T-cell (primary cell): ENCODE measurements around the gene PCDHA4. TPM values are rescaled to one million over a fixed set of nuclear protein-coding genes. Genes with fewer than 3 reads are reported as not detected.

Experiments
- ATAC-seq, 4 experiments: fragments of 200-7000 bp in 3 of 4; fragments of 150-1000 bp in 1 of 4; cut with Tn5 transposase; replicated peaks in 1 of 4; 1 replicate in 3 of 4; 2 replicates in 1 of 4; pipeline ENCODE4 v1.10.0; 2021; ENCODE audit warnings: moderate library complexity in 3 of 4, mild to moderate bottlenecking in 2 of 4, moderate number of reproducible peaks in 1 of 4
- CTCF ChIA-PET, 2 donors: fragments of 300-600 bp; sonication (Branson Sonifier 250); formaldehyde crosslinking; loops; one replicate each; lab custom pipeline; 2022; ENCODE audit warnings: antibody characterized with exemption in 2 of 2; lab: Charles Lee
- POLR2A ChIA-PET, 2 donors: fragments of 300-600 bp; sonication (Branson Sonifier 250); formaldehyde crosslinking; loops; one replicate each; lab custom pipeline; 2022; ENCODE audit warnings: antibody characterized with exemption in 2 of 2; lab: Charles Lee
- DNase-seq, 35 experiments: peaks; one replicate each; pipeline versions ENCODE4 v3.0.0 to v3.0.0-alpha.2; 2013 to 2023
- H3K27ac ChIP-seq: one replicate; pipeline ENCODE4 v1.5.1; 2013; ENCODE audit warnings: low read length
- H3K27me3 ChIP-seq, 2 experiments: replicated peaks in 1 of 2; 1 replicate in 1 of 2; 2 replicates in 1 of 2; pipeline versions ENCODE4 v1.6.1 to v1.7.0; 2013; ENCODE audit warnings: low read length in 1 of 2, mixed read lengths in 1 of 2; ENCODE audit not compliant: control insufficient read depth in 2 of 2, insufficient read depth in 2 of 2; ENCODE audit errors: extremely low read depth in 1 of 2
- H3K36me3 ChIP-seq, 2 donors: 1 replicate in 1 of 2; 2 replicates in 1 of 2; pipeline versions ENCODE4 v1.6.1 to v1.7.0; 2013; ENCODE audit warnings: low read length in 1 of 2; ENCODE audit not compliant: control insufficient read depth in 2 of 2, insufficient read depth in 1 of 2; ENCODE audit errors: extremely low read depth in 1 of 2
- H3K4me1 ChIP-seq, 2 experiments: 1 replicate in 1 of 2; 2 replicates in 1 of 2; pipeline versions ENCODE4 v1.6.1 to v1.7.0; 2013; ENCODE audit warnings: low read length in 2 of 2, mixed read lengths in 1 of 2; ENCODE audit not compliant: insufficient read depth in 2 of 2, control insufficient read depth in 1 of 2; ENCODE audit errors: extremely low read depth in 1 of 2
- H3K4me3 ChIP-seq, 2 donors: 1 replicate in 1 of 2; 2 replicates in 1 of 2; pipeline versions ENCODE4 v1.5.1 to v1.7.0; 2013; ENCODE audit warnings: mild to moderate bottlenecking in 2 of 2, low read length in 1 of 2, moderate library complexity in 1 of 2; ENCODE audit not compliant: control insufficient read depth in 1 of 2; ENCODE audit errors: extremely low read depth in 1 of 2
- H3K9me3 ChIP-seq: 2 replicates; pipeline ENCODE4 v1.7.0; 2013
- H3K27ac Mint-ChIP-seq, 2 donors: one replicate each; pipeline ENCODE4 v1.8.0; 2020 to 2021; ENCODE audit warnings: mild to moderate bottlenecking in 2 of 2, mixed read lengths in 2 of 2
- H3K27me3 Mint-ChIP-seq, 2 donors: one replicate each; pipeline ENCODE4 v1.8.0; 2021 to 2022; ENCODE audit warnings: mixed read lengths in 2 of 2
- H3K36me3 Mint-ChIP-seq: one replicate; pipeline ENCODE4 v1.8.0; 2021; ENCODE audit warnings: mixed read lengths
- H3K4me1 Mint-ChIP-seq, 3 donors: one replicate each; pipeline ENCODE4 v1.8.0; 2020 to 2022; ENCODE audit warnings: mixed read lengths in 3 of 3, mild to moderate bottlenecking in 1 of 3
- H3K4me3 Mint-ChIP-seq, 3 donors: one replicate each; pipeline ENCODE4 v1.8.0; 2020 to 2022; ENCODE audit warnings: mild to moderate bottlenecking in 3 of 3, mixed read lengths in 3 of 3, moderate library complexity in 3 of 3
- H3K9me3 Mint-ChIP-seq, 3 donors: one replicate each; pipeline ENCODE4 v1.8.0; 2020 to 2022; ENCODE audit warnings: mixed read lengths in 3 of 3
- WGBS: methylation state at CpG from one replicate; pipeline ENCODE4 v1.1.5; 2013; ENCODE audit warnings: missing lambda C conversion rate; ENCODE audit not compliant: insufficient coverage; 5-methylcytosine and 5-hydroxymethylcytosine counted together
- total RNA-seq, 35 experiments: library from RNA in 6 of 35; stranded (reverse) in 6 of 35; fragments of 120-200 nt in 1 of 35; gene quantifications; one replicate each; pipeline versions ENCODE4 v1.2.1 to v1.2.4 and lab custom pipeline; 2013 to 2026

The PCDHA4 gene
- total RNA-seq, 5 donors from 2014 or later (not counting 1 experiment from before 2014, with no cell fraction given): not detected

- no peak for ATAC-seq
- H3K36me3 ChIP-seq: no peaks in the 10 kb centered on the region
- H3K4me3 Mint-ChIP-seq: no peak within 1 kb of the TSS
- no peaks in the 10 kb centered on the region for H3K4me1 Mint-ChIP-seq
- no peak within 1 kb of the TSS for H3K27ac ChIP-seq
- H3K9me3 ChIP-seq: peaks cover 2% of the 10 kb centered on the region
- H3K9me3 Mint-ChIP-seq: peaks cover 4 to 19% (median 8%) of the 10 kb centered on the region in 3 donors
- no peak within 1 kb of the TSS for H3K4me3 ChIP-seq
- peaks cover 3 to 14% of the 10 kb centered on the region in 2 experiments for H3K27me3 ChIP-seq
- H3K36me3 Mint-ChIP-seq: no peaks in the 10 kb centered on the region
- peaks cover 6 to 23% of the 10 kb centered on the region in 2 donors for H3K27me3 Mint-ChIP-seq
- 33% methylated on average over 24 of the region's 44 CpGs for WGBS
- ChIA-PET CTCF (no interaction called here), POLR2A (no interaction called here)
- H3K27ac Mint-ChIP-seq: no peak within 1 kb of the TSS
- no peaks in the 10 kb centered on the region for H3K4me1 ChIP-seq
- no peak for DNase-seq
Measured at GRCh38 chr5:140855772-140856674, 49.2 kb downstream of the PCDHA4 start, which contains the start of gene PCDHA10. PCDHA10 (plus strand) TSS chr5:140855897; CDS start chr5:140856049, 152 bp downstream.

DNA sequence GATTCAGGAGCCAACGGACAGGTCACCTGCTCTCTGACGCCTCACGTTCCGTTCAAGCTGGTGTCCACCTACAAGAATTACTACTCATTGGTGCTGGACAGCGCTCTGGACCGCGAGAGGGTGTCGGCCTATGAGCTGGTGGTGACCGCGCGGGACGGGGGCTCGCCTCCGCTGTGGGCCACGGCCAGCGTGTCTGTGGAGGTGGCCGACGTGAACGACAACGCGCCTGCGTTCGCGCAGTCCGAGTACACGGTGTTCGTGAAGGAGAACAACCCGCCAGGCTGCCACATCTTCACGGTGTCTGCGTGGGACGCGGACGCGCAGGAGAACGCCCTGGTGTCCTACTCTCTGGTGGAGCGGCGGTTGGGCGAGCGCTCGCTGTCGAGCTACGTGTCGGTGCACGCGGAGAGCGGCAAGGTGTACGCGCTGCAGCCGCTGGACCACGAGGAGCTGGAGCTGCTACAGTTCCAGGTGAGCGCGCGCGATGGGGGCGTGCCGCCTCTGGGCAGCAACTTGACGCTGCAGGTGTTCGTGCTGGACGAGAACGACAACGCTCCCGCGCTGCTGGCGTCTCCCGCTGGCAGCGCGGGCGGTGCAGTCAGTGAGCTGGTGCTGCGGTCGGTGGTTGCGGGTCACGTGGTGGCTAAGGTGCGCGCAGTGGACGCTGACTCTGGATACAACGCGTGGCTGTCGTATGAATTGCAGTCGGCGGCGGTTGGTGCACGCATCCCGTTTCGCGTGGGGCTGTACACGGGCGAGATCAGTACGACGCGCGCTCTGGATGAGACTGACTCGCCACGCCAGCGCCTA, 50.5 kb downstream of the PCDHA4 start:
- 68% methylated on average over 94 of the region's 94 CpGs for WGBS
- peaks cover 5 to 19% of the 10 kb centered on the region in 2 experiments for H3K27me3 ChIP-seq
- H3K4me3 ChIP-seq: no peak overlapping the region
- H3K36me3 ChIP-seq: no peaks in the 10 kb centered on the region
- DNase-seq (no peak), ATAC-seq (no peak)
- H3K36me3 Mint-ChIP-seq: no peaks in the 10 kb centered on the region
- H3K27me3 Mint-ChIP-seq: peaks cover 8 to 30% of the 10 kb centered on the region in 2 donors
- no peak overlapping the region for H3K27ac ChIP-seq
- no peak overlapping the region for H3K27ac Mint-ChIP-seq
- ChIA-PET POLR2A (no interaction called here), CTCF (no interaction called here)
- no peaks in the 10 kb centered on the region for H3K4me1 Mint-ChIP-seq
- no peaks in the 10 kb centered on the region for H3K4me1 ChIP-seq
- H3K4me3 Mint-ChIP-seq: no peak overlapping the region
- peaks cover 2% of the 10 kb centered on the region for H3K9me3 ChIP-seq
- peaks cover 8 to 19% (median 11%) of the 10 kb centered on the region in 3 donors for H3K9me3 Mint-ChIP-seq

DNA sequence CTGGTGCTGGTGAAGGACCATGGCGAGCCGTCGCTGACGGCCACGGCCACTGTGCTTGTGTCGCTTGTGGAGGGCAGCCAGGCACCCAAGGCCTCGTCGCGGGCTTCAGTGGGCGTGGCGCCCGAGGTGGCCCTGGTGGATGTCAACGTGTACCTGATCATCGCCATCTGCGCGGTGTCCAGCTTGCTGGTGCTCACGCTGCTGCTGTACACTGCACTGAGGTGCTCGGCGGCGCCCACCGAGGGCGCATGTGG, 51.0 kb downstream of the PCDHA4 start:
- H3K4me1 Mint-ChIP-seq: no peaks in the 10 kb centered on the region
- POLR2A ChIA-PET: no interaction called here
- H3K27ac ChIP-seq: no peak overlapping the region
- H3K27me3 ChIP-seq: peaks cover 5 to 22% of the 10 kb centered on the region in 2 experiments
- H3K4me3 ChIP-seq: no peak overlapping the region
- H3K9me3 Mint-ChIP-seq: peaks cover 8 to 16% (median 11%) of the 10 kb centered on the region in 3 donors
- H3K36me3 Mint-ChIP-seq: no peaks in the 10 kb centered on the region
- no peak overlapping the region for H3K27ac Mint-ChIP-seq
- no peak for DNase-seq
- peaks cover 8 to 30% of the 10 kb centered on the region in 2 donors for H3K27me3 Mint-ChIP-seq
- peaks cover 2% of the 10 kb centered on the region for H3K9me3 ChIP-seq
- H3K36me3 ChIP-seq: no peaks in the 10 kb centered on the region
- H3K4me3 Mint-ChIP-seq: no peak overlapping the region
- no peak for ATAC-seq
- WGBS: 65% methylated on average over 22 of the region's 22 CpGs
- CTCF ChIA-PET: no interaction called here
- H3K4me1 ChIP-seq: no peaks in the 10 kb centered on the region

GRCh38 chr5:140862441-140863295, 55.8 kb downstream of the PCDHA4 start:
- ChIA-PET POLR2A (interaction anchor here in 1 of 2 donors (0.6 kb wide), 1 partner anchor 449 kb away, joined by 3 read pairs; no protein-coding TSS in a partner anchor), CTCF (no interaction called here)
- Mint-ChIP-seq H3K27me3 (peaks cover 20 to 30% of the 10 kb centered on the region in 2 donors), H3K4me3 (no peak overlapping the region), H3K9me3 (peaks cover 2 to 16% (median 11%) of the 10 kb centered on the region in 3 donors), H3K27ac (no peak overlapping the region), H3K4me1 (no peaks in the 10 kb centered on the region), H3K36me3 (no peaks in the 10 kb centered on the region)
- ATAC-seq (no peak), DNase-seq (no peak)
- H3K4me1 ChIP-seq: no peaks in the 10 kb centered on the region
- WGBS: 55% methylated on average over 76 of the region's 76 CpGs
- H3K9me3 ChIP-seq: no peaks in the 10 kb centered on the region
- H3K27ac ChIP-seq: no peak overlapping the region
- H3K4me3 ChIP-seq: no peak overlapping the region
- H3K36me3 ChIP-seq: no peaks in the 10 kb centered on the region
- H3K27me3 ChIP-seq: peaks cover 2 to 15% of the 10 kb centered on the region in 2 experiments

Other genes with a start within 250 kb of the PCDHA4 start
- gene SRA1, start 249.6 kb upstream of the PCDHA4 start, total RNA-seq: 10 to 100 TPM; 26.8 to 30.5 (median 28.4) TPM
- 10 to 100 TPM; 53.9 to 70.5 (median 64.1) TPM for gene APBB3, start 242.5 kb upstream of the PCDHA4 start, total RNA-seq
- gene SLC35A4, start 242.2 kb upstream of the PCDHA4 start, total RNA-seq: 10 to 100 TPM; 47.7 to 75.2 (median 72.4) TPM
- 1 to 10 TPM in 4 of 5 donors, under 1 TPM in 1; 0.70 to 1.8 (median 1.3) TPM for gene CD14, start 173.9 kb upstream of the PCDHA4 start, total RNA-seq
- gene TMCO6, start 167.6 kb upstream of the PCDHA4 start, total RNA-seq: 10 to 100 TPM; 24.9 to 56.8 (median 52.2) TPM
- 10 to 100 TPM; 36.6 to 48.8 (median 45.4) TPM for gene NDUFA2, start 159.4 kb upstream of the PCDHA4 start, total RNA-seq
- 100 to 1,000 TPM; 139 to 166 (median 152) TPM for gene IK, start 159.2 kb upstream of the PCDHA4 start, total RNA-seq
- 10 to 100 TPM; 36.6 to 50.9 (median 42.9) TPM for gene WDR55, start 142.2 kb upstream of the PCDHA4 start, total RNA-seq
- gene DND1, start 133.5 kb upstream of the PCDHA4 start, total RNA-seq: 1 to 10 TPM; 3.0 to 6.4 (median 5.5) TPM
- gene HARS1, start 115.7 kb upstream of the PCDHA4 start, total RNA-seq: 10 to 100 TPM; 55.8 to 71.1 (median 70.0) TPM
- 10 to 100 TPM; 30.7 to 58.5 (median 52.7) TPM for gene HARS2, start 115.6 kb upstream of the PCDHA4 start, total RNA-seq
- 10 to 100 TPM; 39.9 to 59.5 (median 58.0) TPM for gene ZMAT2, start 106.6 kb upstream of the PCDHA4 start, total RNA-seq
- gene PCDHA1, start 20.9 kb upstream of the PCDHA4 start, total RNA-seq: not detected
- not detected for gene PCDHA2, start 12.2 kb upstream of the PCDHA4 start, total RNA-seq
- not detected for gene PCDHA3, start 6.0 kb upstream of the PCDHA4 start, total RNA-seq
- not detected for gene PCDHA5, start 14.5 kb downstream of the PCDHA4 start, total RNA-seq
- not detected for gene PCDHA6, start 20.9 kb downstream of the PCDHA4 start, total RNA-seq
- not detected for gene PCDHA7, start 27.2 kb downstream of the PCDHA4 start, total RNA-seq
- not detected for gene PCDHA8, start 34.1 kb downstream of the PCDHA4 start, total RNA-seq
- not detected for gene PCDHA9, start 41.3 kb downstream of the PCDHA4 start, total RNA-seq
- under 1 TPM in 1 of 5 donors, not detected in 4; 0.07 TPM for gene PCDHA10, start 48.8 kb downstream of the PCDHA4 start, total RNA-seq
- not detected for gene PCDHA11, start 61.9 kb downstream of the PCDHA4 start, total RNA-seq
- not detected for gene PCDHA12, start 68.2 kb downstream of the PCDHA4 start, total RNA-seq
- gene PCDHA13, start 75.1 kb downstream of the PCDHA4 start, total RNA-seq: not detected
- gene PCDHAC1, start 119.2 kb downstream of the PCDHA4 start, total RNA-seq: under 1 TPM in 1 of 5 donors, not detected in 4; 0.06 TPM
- under 1 TPM in 1 of 5 donors, not detected in 4; 0.03 TPM for gene PCDHAC2, start 159.4 kb downstream of the PCDHA4 start, total RNA-seq
- not detected for gene PCDHB1, start 244.3 kb downstream of the PCDHA4 start, total RNA-seq